ENCODE data around the gene RFX5.

RFX5 gene

DNA sequence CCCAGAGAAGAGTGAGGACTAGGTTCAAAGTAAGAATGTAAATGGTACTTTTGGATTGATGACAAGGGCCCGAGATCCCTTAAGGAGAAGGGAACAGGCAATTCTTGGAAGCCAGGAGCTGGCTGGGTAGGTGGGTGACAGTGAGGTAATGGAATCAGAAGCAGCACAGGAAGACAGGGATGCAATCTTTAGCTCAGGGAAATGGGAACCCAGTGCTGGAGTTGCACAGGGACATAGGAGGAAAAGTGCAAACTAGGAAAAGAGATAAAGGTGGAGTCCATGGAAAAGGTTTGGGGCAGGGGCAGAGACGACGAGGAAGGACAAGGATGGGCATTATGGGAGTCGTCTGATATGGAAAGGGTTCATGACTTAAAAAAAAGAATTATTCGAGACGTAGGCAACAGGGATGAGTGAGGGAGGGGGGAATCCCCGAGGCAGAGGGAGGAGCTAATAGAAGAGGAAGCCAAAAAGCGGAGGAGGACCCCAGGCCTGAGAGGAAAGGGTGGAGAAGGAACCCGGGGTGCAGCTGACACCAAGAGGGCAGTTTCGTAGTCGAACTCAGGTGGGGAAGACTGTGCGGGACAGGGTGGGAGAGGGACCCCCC lies 20.3 kb downstream of the RFX5 start:
- peak overlapping the region; percentile 96 for H3K27ac ChIP-seq
- TF ChIP-seq ZFX (IDR thresholded peaks at IDR 0.05) (no peak), CTCF (conservative IDR thresholded peaks at IDR 0.05) (no peak)

DNA sequence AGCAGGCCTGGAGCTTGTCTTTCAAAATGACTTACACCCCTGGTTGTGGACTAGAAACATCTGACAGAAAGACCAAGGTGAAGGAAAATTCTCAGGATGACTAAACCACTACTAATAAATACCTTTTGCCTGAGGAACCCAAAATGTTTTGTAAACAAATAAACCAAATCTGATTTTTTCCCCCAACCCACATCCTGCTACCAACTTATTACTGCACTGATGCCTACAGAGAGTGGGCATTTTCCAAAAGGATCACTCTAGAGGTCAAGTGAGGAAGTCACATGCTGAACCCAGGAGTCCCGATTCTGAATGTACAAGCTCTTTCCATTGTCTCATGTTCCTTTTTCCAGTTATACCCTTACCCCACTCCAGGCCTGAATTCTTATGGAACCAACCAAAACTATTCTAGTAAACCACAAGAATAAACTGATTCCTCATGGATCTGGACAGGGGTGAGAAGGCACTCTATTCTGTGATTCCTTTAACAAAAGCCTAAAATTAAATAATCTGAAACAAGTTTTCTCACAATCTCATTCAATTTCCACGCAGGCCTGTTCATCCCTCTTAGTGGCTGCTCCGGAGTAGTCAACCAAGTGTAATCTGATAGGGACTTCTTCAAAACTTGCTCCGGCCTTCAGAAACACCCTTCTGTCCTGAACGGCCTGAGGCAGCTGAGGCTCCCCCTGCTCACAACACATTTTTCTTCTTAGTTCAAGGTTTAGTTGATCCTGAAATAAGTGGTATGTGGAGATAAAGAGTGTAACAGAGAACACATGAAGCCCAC lies 21.2 kb downstream of the RFX5 start:
- H3K27ac ChIP-seq, result no peak overlapping the region
- TF ChIP-seq CTCF (conservative IDR thresholded peaks at IDR 0.05) (no peak), ZFX (IDR thresholded peaks at IDR 0.05) (no peak)

DNA sequence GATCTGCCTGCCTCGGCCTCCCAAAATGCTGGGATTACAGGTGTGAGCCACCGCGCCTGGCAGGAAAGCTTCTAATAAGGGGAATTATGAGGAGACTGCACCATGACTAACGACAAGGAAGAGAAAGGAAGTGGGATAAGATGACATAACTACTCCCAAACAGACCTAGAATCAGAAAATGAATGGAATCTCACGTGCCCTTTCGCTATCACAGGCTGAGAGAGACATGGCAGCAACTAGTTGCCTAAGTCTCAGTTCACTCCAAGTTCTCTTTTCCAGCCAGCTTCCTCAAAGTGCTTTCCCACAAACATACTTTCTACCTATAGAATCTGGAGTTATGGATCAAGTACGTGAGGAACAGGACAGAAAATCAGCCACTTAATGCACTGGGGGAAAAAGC lies 21.8 kb downstream of the RFX5 start:
- no peak for TF ChIP-seq CTCF (conservative IDR thresholded peaks at IDR 0.05)
- no peak overlapping the region for H3K27ac ChIP-seq

- H3K27ac ChIP-seq, result no peak overlapping the region
- TF ChIP-seq CTCF (conservative IDR thresholded peaks at IDR 0.05) (no peak), ZFX (IDR thresholded peaks at IDR 0.05) (no peak)
These were observed 22.6 kb downstream of the RFX5 start for GRCh38 chr1:151324390-151324930.

GRCh38 chr1:151318975-151319374 lies 28.1 kb downstream of the RFX5 start:
- TF ChIP-seq CTCF (conservative IDR thresholded peaks at IDR 0.05), result no peak
- TF ChIP-seq ZFX (IDR thresholded peaks at IDR 0.05), result no peak

DNA sequence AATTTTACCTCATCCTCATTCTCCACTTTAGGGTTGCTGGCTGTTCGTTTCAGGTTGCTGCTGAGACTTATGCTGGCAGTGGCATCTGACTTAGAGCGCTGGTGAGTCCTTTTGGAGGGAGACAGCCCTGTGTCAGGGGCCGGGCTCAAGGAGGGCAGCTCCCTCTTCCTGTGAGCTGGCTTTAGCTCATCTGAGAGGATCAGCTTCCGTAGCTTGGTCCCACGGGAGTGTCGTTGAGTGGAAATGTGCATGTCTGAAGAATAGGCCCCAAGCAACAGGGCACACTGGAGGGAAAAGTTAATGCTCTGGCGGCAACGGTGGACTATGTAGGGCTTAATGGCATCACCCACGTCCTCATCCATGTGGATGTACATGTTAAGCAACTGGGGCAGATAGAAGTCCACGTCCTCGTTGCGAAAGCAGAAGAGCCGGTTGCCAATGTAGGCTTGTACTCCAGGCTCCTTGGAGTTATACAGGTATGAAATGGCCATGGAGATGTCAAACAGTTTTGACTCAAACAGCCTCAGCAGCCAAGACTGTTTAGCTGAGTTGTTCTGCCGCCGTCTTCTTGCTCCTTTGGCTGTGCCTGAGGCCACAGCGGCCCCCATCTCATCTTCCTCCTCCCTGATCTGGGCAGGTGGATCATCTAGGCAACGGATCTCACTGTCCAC lies 31.4 kb downstream of the RFX5 start:
- TF ChIP-seq CTCF (conservative IDR thresholded peaks at IDR 0.05), result no peak
- no peak for TF ChIP-seq ZFX (IDR thresholded peaks at IDR 0.05)
- H3K27ac ChIP-seq, result no peak overlapping the region

More at GRCh38 chr1:151318975-151319374, 28.1 kb downstream of the RFX5 start:
- H3K27ac ChIP-seq, result no peak overlapping the region

Data from C4-2B (cell line).